HepG2 (cell line): ENCODE results near the gene PARP3. TPM values are rescaled to one million over a fixed set of nuclear protein-coding genes. Genes with fewer than 3 reads are reported as not detected.
A peak's percentile ranks its signal among the peaks of the same experiment; 100 is the strongest.

Experiments used
- FOXC1 ChIP-seq: sonication (generic); formaldehyde crosslinking; IDR thresholded peaks from 2 replicates; pipeline ENCODE4 v1.8.0; 2022; ENCODE audit warnings: mild to moderate bottlenecking, missing genetic modification reagents, borderline replicate concordance
- FOXO1 ChIP-seq: sonication (generic); formaldehyde crosslinking; IDR thresholded peaks from 2 replicates; pipeline ENCODE4 v1.4.0; 2020; ENCODE audit warnings: missing genetic modification reagents
- PRPF4 ChIP-seq: fragments of 200-400 bp; formaldehyde crosslinking; IDR thresholded peaks from 2 replicates; pipeline ENCODE4 v1.6.1; 2016; ENCODE audit warnings: low read length, low read depth; ENCODE audit not compliant: poor library complexity, severe bottlenecking
- RARA ChIP-seq: IDR thresholded peaks from 2 replicates; pipeline ENCODE4 v1.6.1; 2016; ENCODE audit warnings: missing genetic modification reagents, missing compliant biosample characterization
- RORA ChIP-seq: sonication (generic); formaldehyde crosslinking; IDR thresholded peaks from 2 replicates; pipeline ENCODE4 v1.5.0; 2020; ENCODE audit warnings: mild to moderate bottlenecking, missing genetic modification reagents, moderate library complexity
- SP1 ChIP-seq, 2 experiments: fragments of 450-650 bp in 1 of 2; sonication (generic) in 1 of 2; formaldehyde crosslinking in 1 of 2; IDR thresholded peaks; 2 replicates each; pipeline versions ENCODE4 v1.4.0 to v1.6.1; 2016 to 2020; ENCODE audit warnings: missing genetic modification reagents in 1 of 2
- TGIF2 ChIP-seq: IDR thresholded peaks from 2 replicates; pipeline ENCODE4 v1.6.1; 2016; ENCODE audit warnings: control low read depth, missing compliant biosample characterization
- ZBTB8A ChIP-seq: sonication (generic); formaldehyde crosslinking; IDR thresholded peaks from 2 replicates; pipeline ENCODE4 v1.4.0; 2020; ENCODE audit warnings: mild to moderate bottlenecking, low read depth, missing genetic modification reagents, borderline replicate concordance
- ZC3H13 ChIP-seq: sonication (generic); formaldehyde crosslinking; IDR thresholded peaks from 2 replicates; pipeline ENCODE4 v1.8.1; 2023; ENCODE audit warnings: mild to moderate bottlenecking, missing genetic modification reagents, moderate library complexity
- ZNF17 ChIP-seq: sonication (generic); formaldehyde crosslinking; IDR thresholded peaks from 2 replicates; pipeline ENCODE4 v1.5.0; 2020; ENCODE audit warnings: mild to moderate bottlenecking, missing genetic modification reagents
- ZNF20 ChIP-seq: sonication (generic); formaldehyde crosslinking; IDR thresholded peaks from 2 replicates; pipeline ENCODE4 v1.4.0; 2020; ENCODE audit warnings: mild to moderate bottlenecking, moderate library complexity, missing genetic modification reagents
- ZNF326 ChIP-seq: sonication (generic); formaldehyde crosslinking; IDR thresholded peaks from 2 replicates; pipeline ENCODE4 v1.4.0; 2020; ENCODE audit warnings: missing genetic modification reagents, borderline replicate concordance
- ZNF589 ChIP-seq: sonication (generic); formaldehyde crosslinking; conservative IDR thresholded peaks from 2 replicates; pipeline ENCODE4 v1.8.0; 2022; ENCODE audit warnings: mild to moderate bottlenecking, moderate library complexity, missing genetic modification reagents
- ZNF670 ChIP-seq: sonication (generic); formaldehyde crosslinking; IDR thresholded peaks from 2 replicates; pipeline ENCODE4 v1.8.0; 2022; ENCODE audit warnings: mild to moderate bottlenecking, missing genetic modification reagents, borderline replicate concordance
- ZNF883 ChIP-seq: sonication (generic); formaldehyde crosslinking; IDR thresholded peaks from 2 replicates; pipeline ENCODE4 v1.5.1; 2020; ENCODE audit warnings: mild to moderate bottlenecking, missing genetic modification reagents; ENCODE audit errors: not compliant biosample characterization
- polyA plus RNA-seq, 8 experiments: library from polyadenylated mRNA; depleted of rRNA in 3 of 8; stranded (reverse) in 7 of 8; unstranded in 1 of 8; fragments of >200 nt; fragmentation: Illumina TruSeq in 4 of 8; extraction: Trizol in 4 of 8; gene quantifications; 2 replicates each; pipeline versions ENCODE4 v1.2.1 to v1.2.3, GENCODE V29; 2011 to 2016; ENCODE audit warnings: low read depth in 4 of 8, missing spikeins in 1 of 8, mixed read lengths in 1 of 8; ENCODE audit not compliant: insufficient read depth in 1 of 8
- total RNA-seq, 5 experiments: library from RNA; depleted of rRNA; stranded (reverse); fragments of >200 nt; fragmentation: Illumina TruSeq; extraction: Trizol; gene quantifications; 2 replicates each; pipeline ENCODE4 v1.2.3, GENCODE V29; 2016; ENCODE audit warnings: low read depth in 1 of 5
- TF ChIP-seq, protein P1 (sequence below): IDR thresholded peaks from 2 replicates; pipeline ENCODE4 v1.6.1; 2016; ENCODE audit warnings: missing biosample characterization, missing genetic modification reagents, low read depth
- TF ChIP-seq, protein P2 (sequence below): sonication (generic); formaldehyde crosslinking; IDR thresholded peaks from 2 replicates; pipeline ENCODE4 v1.5.0; 2020; ENCODE audit warnings: mild to moderate bottlenecking, missing genetic modification reagents
- TF ChIP-seq, protein P3 (sequence below): sonication (generic); formaldehyde crosslinking; IDR thresholded peaks from 2 replicates; pipeline ENCODE4 v1.4.0; 2020; ENCODE audit warnings: missing genetic modification reagents, borderline replicate concordance
- TF ChIP-seq, protein P4 (sequence below): sonication (generic); formaldehyde crosslinking; IDR thresholded peaks from 2 replicates; pipeline ENCODE4 v1.4.0; 2020; ENCODE audit warnings: mild to moderate bottlenecking, missing genetic modification reagents
- TF ChIP-seq, protein P5 (sequence below): IDR thresholded peaks from 2 replicates; pipeline ENCODE4 v1.4.0; 2020; ENCODE audit warnings: mild to moderate bottlenecking, missing genetic modification reagents

The PARP3 gene
- total and polyA plus RNA-seq, 2 of the 13 experiments (the other 11 are each of a cell fraction or from before 2014, with no cell fraction given), result 11.2 to 21.5 TPM

DNA sequence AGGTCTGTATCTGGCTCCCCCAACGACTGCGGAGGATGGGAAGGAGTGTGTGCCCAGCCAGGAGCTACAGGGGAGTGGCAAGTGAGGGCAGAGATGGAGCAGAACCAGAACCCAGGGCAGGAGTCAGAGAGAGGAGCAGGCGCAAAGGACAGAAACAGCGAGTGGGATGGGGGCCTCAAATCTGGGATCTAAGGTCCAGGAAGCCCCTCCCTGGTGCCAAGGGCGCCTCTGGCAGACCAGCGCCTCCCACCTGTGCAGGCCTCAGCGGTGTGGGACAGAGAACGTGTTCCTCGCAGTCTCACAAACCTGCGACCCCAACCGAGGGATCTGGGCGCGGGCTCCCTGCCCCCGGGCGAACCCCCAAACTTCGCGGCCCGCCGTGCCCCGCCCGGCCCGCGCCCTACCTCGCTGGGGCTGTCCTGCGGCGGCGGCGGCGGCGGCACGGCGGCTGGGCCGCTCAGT is 24.8 kb downstream of the PARP3 start (continued):
- TF ChIP-seq, protein P1, sequence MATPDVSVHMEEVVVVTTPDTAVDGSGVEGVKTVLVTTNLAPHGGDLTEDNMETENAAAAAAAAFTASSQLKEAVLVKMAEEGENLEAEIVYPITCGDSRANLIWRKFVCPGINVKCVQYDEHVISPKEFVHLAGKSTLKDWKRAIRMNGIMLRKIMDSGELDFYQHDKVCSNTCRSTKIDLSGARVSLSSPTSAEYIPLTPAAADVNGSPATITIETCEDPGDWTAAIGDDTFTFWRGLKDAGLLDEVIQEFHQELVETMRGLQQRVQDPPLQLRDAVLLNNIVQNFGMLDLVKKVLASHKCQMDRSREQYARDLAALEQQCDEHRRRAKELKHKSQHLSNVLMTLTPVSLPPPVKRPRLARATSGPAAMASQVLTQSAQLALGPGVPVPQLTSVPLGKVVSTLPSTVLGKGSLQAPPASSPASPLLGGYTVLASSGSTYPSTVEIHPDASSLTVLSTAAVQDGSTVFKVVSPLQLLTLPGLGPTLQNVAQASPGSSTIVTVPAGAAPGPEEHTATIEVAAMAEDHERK, result no peak
- no peak for TF ChIP-seq ZNF326 (CRISPR knock-in tag)
- TF ChIP-seq TGIF2, result peak; percentile 19; the same call in 1 of the 2 replicates
- TF ChIP-seq FOXO1 (CRISPR knock-in tag), result no peak
- no peak for TF ChIP-seq ZBTB8A
- TF ChIP-seq ZNF17 (CRISPR knock-in tag), result no peak
- TF ChIP-seq ZNF670 (CRISPR knock-in tag), result no peak
- TF ChIP-seq ZNF20 (CRISPR knock-in tag), result no peak
- no peak for TF ChIP-seq SP1 (IDR thresholded peaks at IDR 0.05)
- no peak for TF ChIP-seq SP1 (CRISPR knock-in tag; IDR thresholded peaks at IDR 0.05)
- no peak for TF ChIP-seq ZC3H13 (CRISPR knock-in tag)
- TF ChIP-seq, protein P2, sequence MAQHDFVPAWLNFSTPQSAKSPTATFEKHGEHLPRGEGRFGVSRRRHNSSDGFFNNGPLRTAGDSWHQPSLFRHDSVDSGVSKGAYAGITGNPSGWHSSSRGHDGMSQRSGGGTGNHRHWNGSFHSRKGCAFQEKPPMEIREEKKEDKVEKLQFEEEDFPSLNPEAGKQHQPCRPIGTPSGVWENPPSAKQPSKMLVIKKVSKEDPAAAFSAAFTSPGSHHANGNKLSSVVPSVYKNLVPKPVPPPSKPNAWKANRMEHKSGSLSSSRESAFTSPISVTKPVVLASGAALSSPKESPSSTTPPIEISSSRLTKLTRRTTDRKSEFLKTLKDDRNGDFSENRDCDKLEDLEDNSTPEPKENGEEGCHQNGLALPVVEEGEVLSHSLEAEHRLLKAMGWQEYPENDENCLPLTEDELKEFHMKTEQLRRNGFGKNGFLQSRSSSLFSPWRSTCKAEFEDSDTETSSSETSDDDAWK (CRISPR knock-in tag), result no peak
- TF ChIP-seq ZNF883 (CRISPR knock-in tag), result no peak
- TF ChIP-seq, protein P3, sequence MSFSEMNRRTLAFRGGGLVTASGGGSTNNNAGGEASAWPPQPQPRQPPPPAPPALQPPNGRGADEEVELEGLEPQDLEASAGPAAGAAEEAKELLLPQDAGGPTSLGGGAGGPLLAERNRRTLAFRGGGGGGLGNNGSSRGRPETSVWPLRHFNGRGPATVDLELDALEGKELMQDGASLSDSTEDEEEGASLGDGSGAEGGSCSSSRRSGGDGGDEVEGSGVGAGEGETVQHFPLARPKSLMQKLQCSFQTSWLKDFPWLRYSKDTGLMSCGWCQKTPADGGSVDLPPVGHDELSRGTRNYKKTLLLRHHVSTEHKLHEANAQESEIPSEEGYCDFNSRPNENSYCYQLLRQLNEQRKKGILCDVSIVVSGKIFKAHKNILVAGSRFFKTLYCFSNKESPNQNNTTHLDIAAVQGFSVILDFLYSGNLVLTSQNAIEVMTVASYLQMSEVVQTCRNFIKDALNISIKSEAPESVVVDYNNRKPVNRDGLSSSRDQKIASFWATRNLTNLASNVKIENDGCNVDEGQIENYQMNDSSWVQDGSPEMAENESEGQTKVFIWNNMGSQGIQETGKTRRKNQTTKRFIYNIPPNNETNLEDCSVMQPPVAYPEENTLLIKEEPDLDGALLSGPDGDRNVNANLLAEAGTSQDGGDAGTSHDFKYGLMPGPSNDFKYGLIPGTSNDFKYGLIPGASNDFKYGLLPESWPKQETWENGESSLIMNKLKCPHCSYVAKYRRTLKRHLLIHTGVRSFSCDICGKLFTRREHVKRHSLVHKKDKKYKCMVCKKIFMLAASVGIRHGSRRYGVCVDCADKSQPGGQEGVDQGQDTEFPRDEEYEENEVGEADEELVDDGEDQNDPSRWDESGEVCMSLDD (CRISPR knock-in tag), result no peak
- no peak for TF ChIP-seq PRPF4
- TF ChIP-seq, protein P4, sequence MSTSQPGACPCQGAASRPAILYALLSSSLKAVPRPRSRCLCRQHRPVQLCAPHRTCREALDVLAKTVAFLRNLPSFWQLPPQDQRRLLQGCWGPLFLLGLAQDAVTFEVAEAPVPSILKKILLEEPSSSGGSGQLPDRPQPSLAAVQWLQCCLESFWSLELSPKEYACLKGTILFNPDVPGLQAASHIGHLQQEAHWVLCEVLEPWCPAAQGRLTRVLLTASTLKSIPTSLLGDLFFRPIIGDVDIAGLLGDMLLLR, result peak; percentile 15; the same call in 1 of the 2 replicates
- TF ChIP-seq FOXC1 (CRISPR knock-in tag), result no peak
- no peak for TF ChIP-seq RORA (CRISPR knock-in tag)
- TF ChIP-seq ZNF589 (CRISPR knock-in tag), result no peak
- no peak for TF ChIP-seq RARA (CRISPR knock-in tag)
- TF ChIP-seq, protein P5, sequence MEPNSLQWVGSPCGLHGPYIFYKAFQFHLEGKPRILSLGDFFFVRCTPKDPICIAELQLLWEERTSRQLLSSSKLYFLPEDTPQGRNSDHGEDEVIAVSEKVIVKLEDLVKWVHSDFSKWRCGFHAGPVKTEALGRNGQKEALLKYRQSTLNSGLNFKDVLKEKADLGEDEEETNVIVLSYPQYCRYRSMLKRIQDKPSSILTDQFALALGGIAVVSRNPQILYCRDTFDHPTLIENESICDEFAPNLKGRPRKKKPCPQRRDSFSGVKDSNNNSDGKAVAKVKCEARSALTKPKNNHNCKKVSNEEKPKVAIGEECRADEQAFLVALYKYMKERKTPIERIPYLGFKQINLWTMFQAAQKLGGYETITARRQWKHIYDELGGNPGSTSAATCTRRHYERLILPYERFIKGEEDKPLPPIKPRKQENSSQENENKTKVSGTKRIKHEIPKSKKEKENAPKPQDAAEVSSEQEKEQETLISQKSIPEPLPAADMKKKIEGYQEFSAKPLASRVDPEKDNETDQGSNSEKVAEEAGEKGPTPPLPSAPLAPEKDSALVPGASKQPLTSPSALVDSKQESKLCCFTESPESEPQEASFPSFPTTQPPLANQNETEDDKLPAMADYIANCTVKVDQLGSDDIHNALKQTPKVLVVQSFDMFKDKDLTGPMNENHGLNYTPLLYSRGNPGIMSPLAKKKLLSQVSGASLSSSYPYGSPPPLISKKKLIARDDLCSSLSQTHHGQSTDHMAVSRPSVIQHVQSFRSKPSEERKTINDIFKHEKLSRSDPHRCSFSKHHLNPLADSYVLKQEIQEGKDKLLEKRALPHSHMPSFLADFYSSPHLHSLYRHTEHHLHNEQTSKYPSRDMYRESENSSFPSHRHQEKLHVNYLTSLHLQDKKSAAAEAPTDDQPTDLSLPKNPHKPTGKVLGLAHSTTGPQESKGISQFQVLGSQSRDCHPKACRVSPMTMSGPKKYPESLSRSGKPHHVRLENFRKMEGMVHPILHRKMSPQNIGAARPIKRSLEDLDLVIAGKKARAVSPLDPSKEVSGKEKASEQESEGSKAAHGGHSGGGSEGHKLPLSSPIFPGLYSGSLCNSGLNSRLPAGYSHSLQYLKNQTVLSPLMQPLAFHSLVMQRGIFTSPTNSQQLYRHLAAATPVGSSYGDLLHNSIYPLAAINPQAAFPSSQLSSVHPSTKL (CRISPR knock-in tag), result no peak
